Tibial nerve (tissue), 4 donors: ENCODE results near the gene RGPD8. TPM values are rescaled to one million over a fixed set of nuclear protein-coding genes. Genes with fewer than 3 reads are reported as not detected.

Experiments used
- DNase-seq, 2 donors: peaks; one replicate each; pipeline ENCODE4 v3.0.0-alpha.2; 2019; ENCODE audit warnings: low spot score in 2 of 2
- H3K27ac ChIP-seq, 4 donors: fragments of 200-600 bp; sonication (generic) in 3 of 4; one replicate each; pipeline ENCODE4 v1.5.1; 2017 to 2019; ENCODE audit warnings: mild to moderate bottlenecking in 1 of 4
- H3K27me3 ChIP-seq, 2 donors: fragments of 200-600 bp; sonication (generic) in 1 of 2; one replicate each; pipeline versions ENCODE4 v1.5.1 to v1.6.0; 2017 to 2019
- H3K36me3 ChIP-seq, 3 donors: fragments of 200-600 bp; sonication (generic); one replicate each; pipeline ENCODE4 v1.5.1; 2018 to 2019
- H3K4me1 ChIP-seq, 4 donors: fragments of 200-600 bp; sonication (generic) in 3 of 4; one replicate each; pipeline ENCODE4 v1.5.1; 2017 to 2019
- H3K4me3 ChIP-seq, 4 donors: fragments of 200-600 bp; sonication (generic) in 3 of 4; one replicate each; pipeline ENCODE4 v1.5.1; 2017 to 2019; ENCODE audit warnings: mild to moderate bottlenecking in 1 of 4, moderate library complexity in 1 of 4
- H3K9me3 ChIP-seq, 4 donors: fragments of 200-600 bp; sonication (generic) in 3 of 4; one replicate each; pipeline ENCODE4 v1.5.1; 2017 to 2019
- CTCF ChIP-seq, 5 experiments: fragments of 200-600 bp in 3 of 5; fragments of 450-650 bp in 2 of 5; sonication (generic) in 3 of 5; IDR thresholded peaks; one replicate each; pipeline ENCODE4 v1.5.1; 2016 to 2019; ENCODE audit warnings: antibody characterized with exemption in 5 of 5, mild to moderate bottlenecking in 3 of 5, moderate library complexity in 2 of 5
- EP300 ChIP-seq, 2 donors: sonication (generic); formaldehyde crosslinking; IDR thresholded peaks; one replicate each; pipeline ENCODE4 v1.6.1; 2017; ENCODE audit warnings: antibody characterized with exemption in 2 of 2, mild to moderate bottlenecking in 1 of 2
- POLR2A ChIP-seq, 2 donors: fragments of 450-650 bp; IDR thresholded peaks; one replicate each; pipeline ENCODE4 v1.6.1; 2017; ENCODE audit warnings: antibody characterized with exemption in 2 of 2, mild to moderate bottlenecking in 2 of 2, moderate library complexity in 2 of 2
- WGBS, 2 donors: methylation state at CpG; one replicate each; pipeline ENCODE4 v1.1.5; 2018; 5-methylcytosine and 5-hydroxymethylcytosine counted together
- total RNA-seq, 4 donors: library from RNA; depleted of rRNA; stranded (reverse); fragments of >200 nt; gene quantifications; one replicate each; pipeline ENCODE4 v1.1.0, GENCODE V29; 2016

Gene RGPD8
- total RNA-seq, 4 donors from 2014 or later = 10.2 to 24.3 (median 19.0) TPM

- peaks cover 0 to 7% (median 0%) of the 10 kb centered on the region in 3 donors for H3K36me3 ChIP-seq
- H3K27ac ChIP-seq = no peak overlapping the region
- H3K27me3 ChIP-seq = no peaks in the 10 kb centered on the region
- no peak overlapping the region for H3K4me3 ChIP-seq
- TF ChIP-seq CTCF (IDR thresholded peaks at IDR 0.05) = no peak
- H3K4me1 ChIP-seq = no peaks in the 10 kb centered on the region
- WGBS, 2 donors = 88 to 92% methylated on average over 30 of the region's 30 CpGs
- no peak for DNase-seq
- no peaks in the 10 kb centered on the region for H3K9me3 ChIP-seq
Measured at GRCh38 chr2:112345030-112346027, 88.1 kb downstream of the RGPD8 start.

GRCh38 chr2:112343827-112344585, 89.4 kb downstream of the RGPD8 start:
- Histone ChIP-seq H3K27ac (peak overlapping the region in 1 of 4 donors; percentile 20), H3K27me3 (no peaks in the 10 kb centered on the region), H3K4me1 (no peaks in the 10 kb centered on the region), H3K36me3 (peaks cover 0 to 7% (median 0%) of the 10 kb centered on the region in 3 donors), H3K4me3 (no peak overlapping the region), H3K9me3 (no peaks in the 10 kb centered on the region)
- no peak for DNase-seq
- WGBS, 2 donors = 59 to 63% methylated on average over 1 of the region's 1 CpG
- TF ChIP-seq POLR2A (IDR thresholded peaks at IDR 0.05) (no peak), EP300 (IDR thresholded peaks at IDR 0.05) (no peak), CTCF (IDR thresholded peaks at IDR 0.05) (no peak)

- TF ChIP-seq POLR2A (IDR thresholded peaks at IDR 0.05) (no peak), CTCF (IDR thresholded peaks at IDR 0.05) (no peak), EP300 (IDR thresholded peaks at IDR 0.05) (no peak)
- H3K27ac ChIP-seq = no peak overlapping the region
- no peak for DNase-seq
- H3K36me3 ChIP-seq = peaks cover 0 to 7% (median 0%) of the 10 kb centered on the region in 3 donors
- H3K9me3 ChIP-seq = no peaks in the 10 kb centered on the region
- H3K4me3 ChIP-seq = no peak overlapping the region
- H3K4me1 ChIP-seq = no peaks in the 10 kb centered on the region
- no peaks in the 10 kb centered on the region for H3K27me3 ChIP-seq
- WGBS, 2 donors = 64 to 80% methylated on average over 2 of the region's 2 CpGs
Measured at GRCh38 chr2:112342067-112342550, 91.3 kb downstream of the RGPD8 start.

- Histone ChIP-seq H3K4me3 (no peak overlapping the region), H3K27ac (no peak overlapping the region), H3K36me3 (peaks cover 0 to 3% (median 0%) of the 10 kb centered on the region in 3 donors), H3K9me3 (no peaks in the 10 kb centered on the region), H3K27me3 (no peaks in the 10 kb centered on the region), H3K4me1 (no peaks in the 10 kb centered on the region)
- TF ChIP-seq POLR2A (IDR thresholded peaks at IDR 0.05) = no peak
- WGBS, 2 donors = 88 to 92% methylated on average over 9 of the region's 9 CpGs
- no peak for DNase-seq
Measured at GRCh38 chr2:112340475-112341267, 92.8 kb downstream of the RGPD8 start.

GRCh38 chr2:112339986-112340385, 93.5 kb downstream of the RGPD8 start:
- 74 to 78% methylated on average over 2 of the region's 2 CpGs for WGBS, 2 donors
- no peak overlapping the region for H3K27ac ChIP-seq
- H3K4me1 ChIP-seq = no peaks in the 10 kb centered on the region
- H3K36me3 ChIP-seq = no peaks in the 10 kb centered on the region
- no peak for DNase-seq
- TF ChIP-seq EP300 (IDR thresholded peaks at IDR 0.05) (no peak), POLR2A (IDR thresholded peaks at IDR 0.05) (no peak), CTCF (IDR thresholded peaks at IDR 0.05) (no peak)
- H3K27me3 ChIP-seq = no peaks in the 10 kb centered on the region
- no peaks in the 10 kb centered on the region for H3K9me3 ChIP-seq
- H3K4me3 ChIP-seq = no peak overlapping the region
